Ishikawa (cell line): ENCODE results near the gene PHETA1.

ENCODE experiments used
- CEBPB ChIP-seq: IDR thresholded peaks from 2 replicates; pipeline ENCODE4 v1.6.1; 2012
- EGR1 ChIP-seq: IDR thresholded peaks from 2 replicates; pipeline ENCODE4 v1.6.1; 2012
- MAX ChIP-seq: IDR thresholded peaks from 2 replicates; pipeline ENCODE4 v1.6.1; 2012
- NFIC ChIP-seq: IDR thresholded peaks from 2 replicates; pipeline ENCODE4 v1.6.1; 2012
- RAD21 ChIP-seq: IDR thresholded peaks from 2 replicates; pipeline ENCODE4 v1.6.1; 2012; ENCODE audit warnings: low read depth
- REST ChIP-seq: IDR thresholded peaks from 2 replicates; pipeline ENCODE4 v1.6.1; 2012; ENCODE audit warnings: low read depth, mild to moderate bottlenecking
- TAF1 ChIP-seq: IDR thresholded peaks from 2 replicates; pipeline ENCODE4 v1.6.1; 2012; ENCODE audit warnings: low read depth, mild to moderate bottlenecking
- TCF12 ChIP-seq: IDR thresholded peaks from 2 replicates; pipeline ENCODE4 v1.6.1; 2012; ENCODE audit warnings: low read depth
- TEAD4 ChIP-seq: IDR thresholded peaks from 2 replicates; pipeline ENCODE4 v1.6.1; 2012
- YY1 ChIP-seq: IDR thresholded peaks from 2 replicates; pipeline ENCODE4 v1.6.1; 2012; ENCODE audit warnings: low read depth

- TF ChIP-seq CEBPB (no peak), YY1 (no peak), TAF1 (no peak), REST (no peak), RAD21 (no peak), EGR1 (no peak), MAX (no peak), NFIC (no peak), TEAD4 (no peak), TCF12 (no peak)
These were observed 49.2 kb downstream of the PHETA1 start for GRCh38 chr12:111319600-111320257.
